GM21423 (cell line): ENCODE results near the gene ME2.
"Not testable (repeated sequence)": the region's sequence is repeated elsewhere in the genome, so short reads cannot be mapped to it uniquely, and the experiment has no call there.

Experiments
- ATAC-seq: cut with Tn5 transposase; IDR thresholded peaks from one replicate; pipeline ENCODE4 v1.9.1; 2021; ENCODE audit warnings: mild to moderate bottlenecking, moderate library complexity; ENCODE audit not compliant: unreplicated experiment

The ME2 gene

GRCh38 chr18:50878345-50879301, at the start of gene ME2:
Gene ME2, plus strand, starts transcription at chr18:50879118. Its CDS starts 16,703 bp downstream, at chr18:50895821.
- ATAC-seq, result peak; percentile 94

- ATAC-seq, result no peak
Observed at GRCh38 chr18:50829644-50830043, 49.3 kb upstream of the ME2 start.

- peak; percentile 68 for ATAC-seq
Observed at GRCh38 chr18:50830544-50830943, 48.4 kb upstream of the ME2 start.

DNA sequence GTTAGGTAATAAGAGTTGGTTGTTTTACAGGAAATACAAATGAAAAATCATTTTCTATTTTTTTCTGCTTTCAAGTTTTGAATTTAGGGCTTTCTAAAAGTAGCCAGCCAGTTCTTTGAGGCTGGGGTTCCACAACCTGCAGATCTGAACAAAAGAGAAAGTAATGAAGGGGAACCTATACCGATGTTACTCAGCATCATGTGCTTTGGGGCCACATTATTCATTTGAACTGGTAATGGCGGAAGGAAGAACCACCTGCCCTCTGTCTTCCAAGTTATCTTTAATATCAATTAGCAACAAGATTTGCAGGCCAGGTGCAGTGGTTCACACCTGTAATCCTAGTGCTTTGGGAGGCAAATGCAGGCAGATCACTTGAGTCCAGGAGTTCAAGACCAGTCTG, 46.2 kb upstream of the ME2 start:
- ATAC-seq, result peak; percentile 54

DNA sequence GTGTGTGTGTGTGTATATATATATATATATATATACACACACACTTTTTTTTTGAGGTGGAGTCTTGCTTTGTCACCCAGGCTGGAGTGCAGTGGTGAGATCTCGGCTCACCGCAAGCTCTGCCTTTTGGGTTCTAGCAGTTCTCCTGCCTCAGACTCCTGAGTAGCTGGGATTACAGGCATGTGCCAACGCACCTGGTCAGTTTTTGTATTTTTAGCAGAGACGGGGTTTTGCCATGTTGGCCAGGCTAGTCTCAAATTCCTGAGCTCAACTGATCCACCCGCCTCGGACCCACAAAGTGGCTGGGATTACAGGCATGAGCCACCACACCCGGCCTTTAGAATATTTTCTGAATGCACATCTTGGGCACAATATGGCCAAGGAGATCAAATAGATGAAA, 45.4 kb upstream of the ME2 start:
- not testable (repeated sequence) for ATAC-seq

GRCh38 chr18:50836521-50836957, 42.4 kb upstream of the ME2 start:
- no peak for ATAC-seq

DNA sequence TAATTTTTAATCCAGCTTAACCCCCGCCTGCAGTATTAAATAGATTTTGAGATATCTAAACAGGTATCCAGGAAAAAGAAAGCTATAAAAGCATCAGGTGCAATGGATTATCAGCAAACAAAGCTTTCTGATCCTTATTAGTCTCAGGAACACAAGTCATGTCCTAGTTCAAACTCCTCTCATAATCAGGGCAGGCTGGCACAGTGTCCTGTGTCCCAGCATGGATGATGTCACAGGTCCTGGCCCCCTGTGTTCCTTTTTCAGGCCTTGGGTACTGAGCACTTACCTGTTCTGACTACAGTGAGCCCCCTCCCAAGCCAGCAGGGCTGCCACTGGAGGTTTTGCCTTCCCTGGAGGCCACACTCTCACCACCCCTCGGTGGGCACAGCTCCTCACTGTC, 39.6 kb upstream of the ME2 start:
- ATAC-seq, result no peak

GRCh38 chr18:50839996-50840395, 38.9 kb upstream of the ME2 start:
- ATAC-seq, result no peak

DNA sequence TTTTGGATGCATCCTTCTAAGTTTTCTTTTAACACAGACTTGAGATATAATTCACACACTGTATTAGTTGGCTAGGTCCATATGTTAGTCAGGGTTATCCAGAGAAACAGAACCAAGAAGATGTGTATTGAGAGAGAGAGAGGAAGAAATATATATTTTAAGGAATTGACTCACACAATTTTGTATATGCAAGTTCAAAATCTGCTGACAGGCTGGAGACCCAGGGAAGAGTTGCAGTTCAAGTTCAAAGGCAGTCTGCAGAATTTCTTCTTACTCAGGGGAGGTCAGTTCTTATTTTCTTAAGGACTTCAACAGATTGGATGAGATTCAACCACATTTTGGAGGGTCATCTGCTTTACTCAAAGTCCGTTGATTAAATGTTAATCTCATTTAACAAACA, 36.1 kb upstream of the ME2 start:
- no peak for ATAC-seq

- no peak for ATAC-seq
Observed at GRCh38 chr18:50844554-50844953, 34.4 kb upstream of the ME2 start.

GRCh38 chr18:50844960-50845359, 34.0 kb upstream of the ME2 start:
- ATAC-seq, result no peak

DNA sequence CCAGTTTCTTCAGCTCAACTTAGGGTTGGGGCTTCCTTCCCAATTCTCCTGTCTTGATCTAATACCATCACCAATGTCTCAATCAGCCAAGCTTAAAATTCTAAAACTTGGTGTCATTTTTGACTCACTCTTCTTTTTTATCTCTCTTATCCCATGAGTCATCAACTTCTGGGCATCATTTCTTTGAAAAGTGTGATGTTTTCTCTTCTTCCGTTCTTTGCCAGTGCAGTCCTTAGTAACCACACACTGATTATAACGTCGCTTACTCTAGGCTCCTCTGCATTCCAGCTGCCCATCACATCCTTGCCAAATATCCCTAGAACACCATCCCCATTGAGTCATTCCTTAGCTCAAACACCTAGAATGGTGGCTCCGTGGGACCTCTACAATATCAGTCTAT, 31.7 kb upstream of the ME2 start:
- ATAC-seq, result no peak

DNA sequence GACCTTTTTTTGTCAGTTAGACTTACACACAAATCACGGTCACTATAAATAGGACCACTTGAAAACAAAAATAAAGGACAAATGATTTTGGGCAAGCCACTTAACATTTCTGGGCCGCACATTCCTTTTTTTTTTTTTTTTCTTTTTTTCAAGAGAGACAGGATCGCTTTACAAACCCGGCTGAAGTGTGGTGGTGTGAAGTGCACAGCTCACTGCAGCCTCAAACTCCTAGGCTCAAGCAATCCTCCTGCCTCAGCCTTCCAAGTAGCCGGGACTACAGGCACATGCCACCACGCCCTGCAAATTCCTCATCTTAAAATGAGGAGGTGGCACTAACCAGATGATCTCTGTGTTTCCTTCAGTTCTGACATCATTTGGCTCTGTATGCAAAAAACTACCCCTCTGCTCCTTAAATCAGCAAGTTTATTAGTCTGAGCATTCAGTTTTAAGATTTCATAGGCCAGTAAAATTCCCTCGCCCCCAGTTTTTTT, 30.8 kb upstream of the ME2 start:
- ATAC-seq, result no peak

DNA sequence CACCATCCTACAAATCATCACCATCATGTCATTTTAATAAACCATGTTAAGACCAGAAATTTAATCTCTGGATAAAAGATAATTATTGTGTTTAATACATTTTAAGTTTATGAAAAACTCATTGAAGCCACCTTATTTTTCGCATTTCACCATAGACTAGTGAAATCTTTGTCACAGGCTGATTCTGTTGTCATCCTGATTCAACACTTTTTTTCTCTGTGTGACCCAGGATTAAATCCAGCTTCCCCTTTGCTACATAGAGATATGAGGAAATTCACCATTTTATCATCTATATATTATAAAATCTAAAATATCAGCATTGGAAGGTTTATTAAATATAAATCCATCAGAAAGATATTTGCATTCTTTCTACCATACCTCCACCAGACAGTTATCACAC, 29.9 kb upstream of the ME2 start:
- no peak for ATAC-seq

GRCh38 chr18:50849419-50849821, 29.5 kb upstream of the ME2 start:
- ATAC-seq, result no peak

GRCh38 chr18:50850307-50851065, 28.4 kb upstream of the ME2 start:
- ATAC-seq, result no peak

- no peak for ATAC-seq
Observed at GRCh38 chr18:50853863-50854271, 25.1 kb upstream of the ME2 start.

GRCh38 chr18:50855976-50856757, 22.8 kb upstream of the ME2 start:
- no peak for ATAC-seq

GRCh38 chr18:50857166-50857565, 21.8 kb upstream of the ME2 start:
- not testable (repeated sequence) for ATAC-seq

GRCh38 chr18:50857694-50858093, 21.2 kb upstream of the ME2 start:
- ATAC-seq, result no peak
